A549 (cell line): ENCODE results near the gene ANKRD55.

Experiments
- CBX2 ChIP-seq: fragments of 200-600 bp; sonication (generic); IDR thresholded peaks from 2 replicates; pipeline ENCODE4 v1.6.1; 2016; ENCODE audit warnings: low read depth, mild to moderate bottlenecking, borderline replicate concordance
- CEBPB ChIP-seq, 2 experiments: fragments of >200 bp in 1 of 2; sonication (Bioruptor Twin) in 1 of 2; formaldehyde crosslinking in 1 of 2; IDR thresholded peaks; 2 replicates each; pipeline ENCODE4 v1.6.1; 2012 to 2016
- CTCF ChIP-seq: fragments of >200 bp; sonication (Bioruptor Twin); formaldehyde crosslinking; IDR thresholded peaks from 3 replicates; pipeline ENCODE4 v1.5.1; 2016
- EHMT2 ChIP-seq: fragments of 200-600 bp; sonication (generic); IDR thresholded peaks from 2 replicates; pipeline ENCODE4 v1.6.1; 2016; ENCODE audit warnings: antibody characterized with exemption, low read depth, mild to moderate bottlenecking, moderate library complexity
- FOSL2 ChIP-seq, 2 experiments: fragments of 450-650 bp in 1 of 2; fragments of >200 bp in 1 of 2; sonication (Bioruptor Twin) in 1 of 2; formaldehyde crosslinking; IDR thresholded peaks; 2 replicates each; pipeline versions ENCODE4 v1.5.0 to v1.6.1; 2016 to 2020; ENCODE audit warnings: mild to moderate bottlenecking in 1 of 2, moderate library complexity in 1 of 2
- MYC ChIP-seq: IDR thresholded peaks from 2 replicates; pipeline ENCODE4 v1.6.1; 2012; ENCODE audit warnings: mild to moderate bottlenecking, inconsistent platforms, low read length, improper control_type of control experiment, borderline replicate concordance
- POLR2A ChIP-seq: IDR thresholded peaks from 2 replicates; pipeline ENCODE4 v1.6.1; 2012; ENCODE audit warnings: mild to moderate bottlenecking, low read length
- RARB ChIP-seq: fragments of 250-450 bp; sonication (Bioruptor Pico); IDR thresholded peaks from 2 replicates; pipeline ENCODE4 v1.8.0; 2021; ENCODE audit warnings: mild to moderate bottlenecking, moderate library complexity
- ZFP36 ChIP-seq: fragments of 450-650 bp; IDR thresholded peaks from 2 replicates; pipeline ENCODE4 v1.6.1; 2014; ENCODE audit warnings: borderline replicate concordance; ENCODE audit not compliant: partially characterized antibody
- TF ChIP-seq, protein P1 (sequence below): fragments of 150-350 bp; IDR thresholded peaks from 2 replicates; pipeline ENCODE4 v1.6.1; 2014; ENCODE audit warnings: low read depth, mild to moderate bottlenecking, low read length
- TF ChIP-seq, protein P2 (sequence below): fragments of 250-450 bp; sonication (Bioruptor Pico); IDR thresholded peaks from 2 replicates; pipeline ENCODE4 v1.5.0; 2021; ENCODE audit warnings: mild to moderate bottlenecking, moderate library complexity, borderline replicate concordance

- TF ChIP-seq, protein P1, sequence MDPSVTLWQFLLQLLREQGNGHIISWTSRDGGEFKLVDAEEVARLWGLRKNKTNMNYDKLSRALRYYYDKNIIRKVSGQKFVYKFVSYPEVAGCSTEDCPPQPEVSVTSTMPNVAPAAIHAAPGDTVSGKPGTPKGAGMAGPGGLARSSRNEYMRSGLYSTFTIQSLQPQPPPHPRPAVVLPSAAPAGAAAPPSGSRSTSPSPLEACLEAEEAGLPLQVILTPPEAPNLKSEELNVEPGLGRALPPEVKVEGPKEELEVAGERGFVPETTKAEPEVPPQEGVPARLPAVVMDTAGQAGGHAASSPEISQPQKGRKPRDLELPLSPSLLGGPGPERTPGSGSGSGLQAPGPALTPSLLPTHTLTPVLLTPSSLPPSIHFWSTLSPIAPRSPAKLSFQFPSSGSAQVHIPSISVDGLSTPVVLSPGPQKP = no peak
- TF ChIP-seq CTCF = no peak
- no peak for TF ChIP-seq POLR2A
- TF ChIP-seq, protein P2, sequence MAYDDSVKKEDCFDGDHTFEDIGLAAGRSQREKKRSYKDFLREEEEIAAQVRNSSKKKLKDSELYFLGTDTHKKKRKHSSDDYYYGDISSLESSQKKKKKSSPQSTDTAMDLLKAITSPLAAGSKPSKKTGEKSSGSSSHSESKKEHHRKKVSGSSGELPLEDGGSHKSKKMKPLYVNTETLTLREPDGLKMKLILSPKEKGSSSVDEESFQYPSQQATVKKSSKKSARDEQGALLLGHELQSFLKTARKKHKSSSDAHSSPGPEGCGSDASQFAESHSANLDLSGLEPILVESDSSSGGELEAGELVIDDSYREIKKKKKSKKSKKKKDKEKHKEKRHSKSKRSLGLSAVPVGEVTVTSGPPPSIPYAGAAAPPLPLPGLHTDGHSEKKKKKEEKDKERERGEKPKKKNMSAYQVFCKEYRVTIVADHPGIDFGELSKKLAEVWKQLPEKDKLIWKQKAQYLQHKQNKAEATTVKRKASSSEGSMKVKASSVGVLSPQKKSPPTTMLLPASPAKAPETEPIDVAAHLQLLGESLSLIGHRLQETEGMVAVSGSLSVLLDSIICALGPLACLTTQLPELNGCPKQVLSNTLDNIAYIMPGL (CRISPR knock-in tag) = no peak
- TF ChIP-seq CBX2 = no peak
- TF ChIP-seq EHMT2 = no peak
- no peak for TF ChIP-seq FOSL2 (IDR thresholded peaks at IDR 0.05)
- TF ChIP-seq FOSL2 (CRISPR knock-in tag; IDR thresholded peaks at IDR 0.05) = no peak
- no peak for TF ChIP-seq ZFP36
- no peak for TF ChIP-seq RARB (CRISPR knock-in tag)
- TF ChIP-seq MYC = no peak
- TF ChIP-seq CEBPB (IDR thresholded peaks at IDR 0.05) = no peak
Observed at GRCh38 chr5:56281489-56282165, 48.5 kb upstream of the ANKRD55 start.
